ENCODE results near the gene CTSO. TPM values are rescaled to one million over a fixed set of nuclear protein-coding genes. Genes with fewer than 3 reads are reported as not detected.
A peak's percentile ranks its signal among the peaks of the same experiment; 100 is the strongest.

Gene CTSO
- 8.1 and 9.6 TPM in 2 replicates for total RNA-seq (2014; rRNA removed; shearing (Covaris generic))

- peak; percentile 69 for DNase-seq (ENCODE audit: low spot score)
These were observed at the start of gene CTSO for GRCh38 chr4:155953151-155954117. Gene CTSO, minus strand, starts transcription at chr4:155953866. Its CDS starts 19 bp downstream, at chr4:155953847.

GRCh38 chr4:156000491-156000890 lies 46.8 kb upstream of the CTSO start:
- DNase-seq (ENCODE audit: low spot score): no peak

- no peak for DNase-seq (ENCODE audit: low spot score)
These were observed 46.1 kb upstream of the CTSO start for GRCh38 chr4:155999725-156000124.

- DNase-seq (ENCODE audit: low spot score): no peak
These were observed 41.4 kb upstream of the CTSO start for GRCh38 chr4:155995069-155995468.

GRCh38 chr4:155984106-155984797 lies 30.6 kb upstream of the CTSO start:
- DNase-seq (ENCODE audit: low spot score): no peak

GRCh38 chr4:155982736-155983385 lies 29.2 kb upstream of the CTSO start:
- no peak for DNase-seq (ENCODE audit: low spot score)

GRCh38 chr4:155978810-155979209 lies 25.1 kb upstream of the CTSO start:
- DNase-seq (ENCODE audit: low spot score): no peak

GRCh38 chr4:155975511-155975910 lies 21.8 kb upstream of the CTSO start:
- DNase-seq (ENCODE audit: low spot score): no peak

- peak; percentile 14 for DNase-seq (ENCODE audit: low spot score)
These were observed 21.3 kb upstream of the CTSO start for GRCh38 chr4:155974996-155975395.

GRCh38 chr4:155974476-155974749 lies 20.7 kb upstream of the CTSO start:
- no peak for DNase-seq (ENCODE audit: low spot score)

- no peak for DNase-seq (ENCODE audit: low spot score)
These were observed 20.2 kb upstream of the CTSO start for GRCh38 chr4:155973639-155974475.

GRCh38 chr4:155972098-155972497 lies 18.4 kb upstream of the CTSO start:
- DNase-seq (ENCODE audit: low spot score): peak; percentile 44

- no peak for DNase-seq (ENCODE audit: low spot score)
These were observed 13.2 kb upstream of the CTSO start for GRCh38 chr4:155966731-155967395.

- no peak for DNase-seq (ENCODE audit: low spot score)
These were observed 12.5 kb upstream of the CTSO start for GRCh38 chr4:155966171-155966570.

- no peak for DNase-seq (ENCODE audit: low spot score)
These were observed 10.6 kb upstream of the CTSO start for GRCh38 chr4:155964016-155964891.

- DNase-seq (ENCODE audit: low spot score): no peak
These were observed 9.1 kb upstream of the CTSO start for GRCh38 chr4:155962767-155963166.

GRCh38 chr4:155961575-155961974 lies 7.9 kb upstream of the CTSO start:
- DNase-seq (ENCODE audit: low spot score): no peak

GRCh38 chr4:155960522-155960921 lies 6.9 kb upstream of the CTSO start:
- DNase-seq (ENCODE audit: low spot score): no peak

- DNase-seq (ENCODE audit: low spot score): no peak
These were observed 5.8 kb upstream of the CTSO start for GRCh38 chr4:155959417-155959816.

- DNase-seq (ENCODE audit: low spot score): no peak
These were observed 2.8 kb upstream of the CTSO start for GRCh38 chr4:155956461-155956860.
